Thymus (tissue), 11 donors: Measurements from ENCODE around the gene CLIC1. TPM values are rescaled to one million over a fixed set of nuclear protein-coding genes. Genes with fewer than 3 reads are reported as not detected.

Experiments used
- DNase-seq, 9 donors: peaks; one replicate each; pipeline ENCODE4 v3.0.0-alpha.2; 2013; ENCODE audit warnings: low spot score in 9 of 9, low read depth in 6 of 9, missing footprints in 1 of 9
- H3K27ac ChIP-seq, 2 donors: one replicate each; pipeline ENCODE4 v1.5.1; 2013; ENCODE audit warnings: control low read depth in 1 of 2, low read depth in 1 of 2, low read length in 1 of 2, mild to moderate bottlenecking in 1 of 2, moderate library complexity in 1 of 2
- H3K27me3 ChIP-seq, 2 donors: one replicate each; pipeline ENCODE4 v1.5.1; 2013; ENCODE audit warnings: low read length in 1 of 2; ENCODE audit not compliant: control insufficient read depth in 2 of 2, insufficient read depth in 1 of 2
- H3K36me3 ChIP-seq, 2 donors: one replicate each; pipeline ENCODE4 v1.5.1; 2013; ENCODE audit warnings: low read length in 1 of 2, mild to moderate bottlenecking in 1 of 2, moderate library complexity in 1 of 2; ENCODE audit not compliant: control insufficient read depth in 2 of 2, insufficient read depth in 2 of 2
- H3K4me1 ChIP-seq, 2 donors: one replicate each; pipeline ENCODE4 v1.5.1; 2013; ENCODE audit warnings: low read length in 2 of 2; ENCODE audit not compliant: control insufficient read depth in 2 of 2, insufficient read depth in 2 of 2
- H3K4me3 ChIP-seq, 2 donors: one replicate each; pipeline ENCODE4 v1.5.1; 2013; ENCODE audit warnings: low read length in 2 of 2, control low read depth in 1 of 2, mild to moderate bottlenecking in 1 of 2
- H3K9me3 ChIP-seq, 2 donors: one replicate each; pipeline ENCODE4 v1.5.1; 2013; ENCODE audit warnings: low read length in 1 of 2, mild to moderate bottlenecking in 1 of 2; ENCODE audit not compliant: control insufficient read depth in 2 of 2, insufficient read depth in 1 of 2
- WGBS: extraction: QIAGEN DNeasy Blood & Tissue Kit; methylation state at CpG from one replicate; pipeline ENCODE4 v1.1.7; 2013; 5-methylcytosine and 5-hydroxymethylcytosine counted together
- polyA plus RNA-seq: library from polyadenylated mRNA; stranded (reverse); fragments of 200-250 nt; gene quantifications from one replicate; pipeline ENCODE4 v1.2.3, GENCODE V29; 2013
- total RNA-seq: library from RNA; stranded (reverse); fragments of 120-200 nt; gene quantifications from one replicate; pipeline ENCODE4 v1.2.4, GENCODE V29; 2013
- donor health status: healthy.

The CLIC1 gene
- total and polyA plus RNA-seq, 2 donors: 337 to 431 TPM

- no peaks in the 10 kb centered on the region for H3K4me1 ChIP-seq
- no peak for DNase-seq
- no peaks in the 10 kb centered on the region for H3K27me3 ChIP-seq
- no peak overlapping the region for H3K27ac ChIP-seq
- H3K36me3 ChIP-seq: peaks cover 83 to 88% of the 10 kb centered on the region in 2 donors
- no peak overlapping the region for H3K4me3 ChIP-seq
- 99% methylated on average over 12 of the region's 12 CpGs for WGBS
- no peaks in the 10 kb centered on the region for H3K9me3 ChIP-seq
Measured at GRCh38 chr6:31691564-31692108, 44.7 kb downstream of the CLIC1 start.

DNA sequence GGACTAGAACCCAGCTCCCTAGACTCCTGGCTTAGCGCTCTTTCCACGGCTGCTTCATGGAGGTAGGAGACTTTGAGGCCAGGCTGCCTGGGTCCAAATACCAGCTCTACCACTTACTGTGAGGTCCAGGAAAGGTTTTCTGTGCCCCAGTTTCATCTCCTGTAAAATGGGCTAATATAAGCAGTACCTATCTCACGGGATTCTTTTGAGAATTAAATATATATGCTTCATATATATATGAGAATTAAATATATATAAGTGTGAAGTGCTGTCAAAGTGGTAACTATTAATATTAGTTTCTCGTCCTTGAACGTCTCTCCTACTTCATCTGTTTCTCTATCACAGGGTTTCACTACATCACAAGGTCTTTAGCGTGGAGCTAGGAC is 45.3 kb downstream of the CLIC1 start:
- no peak overlapping the region for H3K4me3 ChIP-seq
- 98% methylated on average over 6 of the region's 6 CpGs for WGBS
- H3K36me3 ChIP-seq: peaks cover 87 to 88% of the 10 kb centered on the region in 2 donors
- no peak overlapping the region for H3K27ac ChIP-seq
- no peaks in the 10 kb centered on the region for H3K27me3 ChIP-seq
- no peaks in the 10 kb centered on the region for H3K9me3 ChIP-seq
- no peak for DNase-seq
- H3K4me1 ChIP-seq: no peaks in the 10 kb centered on the region

- Histone ChIP-seq H3K27me3 (no peaks in the 10 kb centered on the region), H3K27ac (no peak overlapping the region), H3K9me3 (no peaks in the 10 kb centered on the region), H3K4me3 (no peak overlapping the region), H3K36me3 (peaks cover 91 to 95% of the 10 kb centered on the region in 2 donors), H3K4me1 (no peaks in the 10 kb centered on the region)
- DNase-seq: no peak
- WGBS: 97% methylated on average over 10 of the region's 10 CpGs
Measured at GRCh38 chr6:31690231-31691077, 45.9 kb downstream of the CLIC1 start.

- Histone ChIP-seq H3K4me1 (no peaks in the 10 kb centered on the region), H3K27me3 (no peaks in the 10 kb centered on the region), H3K4me3 (no peak overlapping the region), H3K27ac (no peak overlapping the region), H3K36me3 (peaks cover 87 to 88% of the 10 kb centered on the region in 2 donors), H3K9me3 (no peaks in the 10 kb centered on the region)
- 95% methylated on average over 11 of the region's 11 CpGs for WGBS
- no peak for DNase-seq
Measured at GRCh38 chr6:31689249-31690110, 46.9 kb downstream of the CLIC1 start.

DNA sequence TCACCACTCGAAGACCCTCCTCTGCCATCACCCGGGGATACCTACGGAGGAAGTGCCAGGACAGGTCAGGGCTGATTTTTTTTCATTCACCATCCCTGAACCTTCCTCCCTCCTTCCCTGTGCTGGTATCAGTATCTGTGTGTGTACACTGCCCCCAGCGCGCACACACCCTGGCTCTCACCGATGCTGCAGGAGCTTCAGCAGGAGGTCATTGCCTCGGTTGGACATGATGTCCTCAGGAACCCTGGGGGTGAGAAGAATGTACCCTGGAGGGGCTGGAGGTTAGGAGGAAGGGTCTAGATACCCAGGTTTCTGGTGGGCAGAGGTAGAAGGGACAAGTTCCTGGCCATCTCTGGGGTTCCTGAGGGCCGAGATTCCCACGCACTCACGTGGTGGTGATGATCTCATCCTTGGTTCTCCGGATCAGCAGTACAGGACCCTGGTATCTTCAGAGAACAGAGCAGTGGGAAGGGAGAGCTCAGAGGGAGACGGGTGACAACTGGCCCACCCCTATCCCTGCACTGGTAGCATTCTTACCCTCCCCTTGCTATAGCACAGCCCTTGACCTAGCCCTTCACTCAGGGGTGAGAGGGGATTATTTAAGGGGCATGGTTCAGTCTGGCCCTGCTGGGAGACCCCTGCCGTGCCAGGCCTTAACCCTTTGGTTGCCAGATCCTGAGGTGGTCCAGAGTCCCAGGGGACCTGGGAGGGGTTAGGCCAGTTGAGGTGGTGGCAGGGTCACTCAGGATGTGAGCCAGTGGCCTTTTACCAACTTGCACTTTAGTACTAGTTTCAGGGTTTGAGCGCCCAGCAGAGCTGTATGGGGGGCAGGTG is 48.3 kb downstream of the CLIC1 start:
- no peak for DNase-seq
- H3K27me3 ChIP-seq: peaks cover 0 to 5% of the 10 kb centered on the region in 2 donors
- H3K4me3 ChIP-seq: no peak overlapping the region
- H3K27ac ChIP-seq: no peak overlapping the region
- WGBS: 97% methylated on average over 14 of the region's 14 CpGs
- H3K9me3 ChIP-seq: no peaks in the 10 kb centered on the region
- no peaks in the 10 kb centered on the region for H3K4me1 ChIP-seq
- H3K36me3 ChIP-seq: peaks cover 77 to 85% of the 10 kb centered on the region in 2 donors

- WGBS: 96% methylated on average over 8 of the region's 8 CpGs
- Histone ChIP-seq H3K4me1 (no peaks in the 10 kb centered on the region), H3K36me3 (peaks cover 70 to 77% of the 10 kb centered on the region in 2 donors), H3K27me3 (peaks cover 0 to 11% of the 10 kb centered on the region in 2 donors), H3K9me3 (no peaks in the 10 kb centered on the region), H3K27ac (no peak overlapping the region), H3K4me3 (no peak overlapping the region)
- DNase-seq: no peak
Measured at GRCh38 chr6:31687321-31687720, 49.0 kb downstream of the CLIC1 start.

- DNase-seq: no peak
Measured at GRCh38 chr6:31686483-31686882, 49.8 kb downstream of the CLIC1 start.

GRCh38 chr6:31683591-31683990 is 52.7 kb downstream of the CLIC1 start:
- WGBS: 95% methylated on average over 13 of the region's 13 CpGs
- H3K36me3 ChIP-seq: peaks cover 35 to 42% of the 10 kb centered on the region in 2 donors
- H3K27me3 ChIP-seq: peaks cover 0 to 34% of the 10 kb centered on the region in 2 donors
- no peak for DNase-seq
- H3K4me1 ChIP-seq: peaks cover 2 to 20% of the 10 kb centered on the region in 2 donors
- no peaks in the 10 kb centered on the region for H3K9me3 ChIP-seq
- H3K27ac ChIP-seq: no peak overlapping the region
- no peak overlapping the region for H3K4me3 ChIP-seq

More at GRCh38 chr6:31686483-31686882, 49.8 kb downstream of the CLIC1 start:
- WGBS: 97% methylated on average over 5 of the region's 5 CpGs
- Histone ChIP-seq H3K36me3 (peaks cover 64 to 71% of the 10 kb centered on the region in 2 donors), H3K9me3 (no peaks in the 10 kb centered on the region), H3K27me3 (peaks cover 0 to 19% of the 10 kb centered on the region in 2 donors), H3K4me3 (no peak overlapping the region), H3K4me1 (peaks cover 0 to 3% of the 10 kb centered on the region in 2 donors), H3K27ac (no peak overlapping the region)
